Subcutaneous adipose tissue (tissue), 4 donors: Measurements from ENCODE around the gene SLC5A4. TPM values are rescaled to one million over a fixed set of nuclear protein-coding genes. Genes with fewer than 3 reads are reported as not detected.

Experiments
- total RNA-seq, 4 donors: library from RNA; depleted of rRNA; stranded (reverse); fragments of >200 nt; gene quantifications; one replicate each; pipeline ENCODE4 v1.1.0, GENCODE V29; 2016
- TF ChIP-seq, protein P1 (sequence below): fragments of 450-650 bp; IDR thresholded peaks from one replicate; pipeline ENCODE4 v1.5.1; 2016; ENCODE audit warnings: low read depth, mild to moderate bottlenecking, control low read depth, antibody characterized with exemption, moderate library complexity

SLC5A4 gene
- total RNA-seq, 4 donors from 2014 or later: 0.34 to 3.4 (median 0.98) TPM; not detected in 1

GRCh38 chr22:32245042-32245441, 10.1 kb downstream of the SLC5A4 start:
- TF ChIP-seq, protein P1, sequence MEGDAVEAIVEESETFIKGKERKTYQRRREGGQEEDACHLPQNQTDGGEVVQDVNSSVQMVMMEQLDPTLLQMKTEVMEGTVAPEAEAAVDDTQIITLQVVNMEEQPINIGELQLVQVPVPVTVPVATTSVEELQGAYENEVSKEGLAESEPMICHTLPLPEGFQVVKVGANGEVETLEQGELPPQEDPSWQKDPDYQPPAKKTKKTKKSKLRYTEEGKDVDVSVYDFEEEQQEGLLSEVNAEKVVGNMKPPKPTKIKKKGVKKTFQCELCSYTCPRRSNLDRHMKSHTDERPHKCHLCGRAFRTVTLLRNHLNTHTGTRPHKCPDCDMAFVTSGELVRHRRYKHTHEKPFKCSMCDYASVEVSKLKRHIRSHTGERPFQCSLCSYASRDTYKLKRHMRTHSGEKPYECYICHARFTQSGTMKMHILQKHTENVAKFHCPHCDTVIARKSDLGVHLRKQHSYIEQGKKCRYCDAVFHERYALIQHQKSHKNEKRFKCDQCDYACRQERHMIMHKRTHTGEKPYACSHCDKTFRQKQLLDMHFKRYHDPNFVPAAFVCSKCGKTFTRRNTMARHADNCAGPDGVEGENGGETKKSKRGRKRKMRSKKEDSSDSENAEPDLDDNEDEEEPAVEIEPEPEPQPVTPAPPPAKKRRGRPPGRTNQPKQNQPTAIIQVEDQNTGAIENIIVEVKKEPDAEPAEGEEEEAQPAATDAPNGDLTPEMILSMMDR: no peak

- TF ChIP-seq, protein P1: no peak
Observed at GRCh38 chr22:32244547-32244946, 10.6 kb downstream of the SLC5A4 start.

- TF ChIP-seq, protein P1: no peak
Observed at GRCh38 chr22:32240461-32240860, 14.7 kb downstream of the SLC5A4 start.

DNA sequence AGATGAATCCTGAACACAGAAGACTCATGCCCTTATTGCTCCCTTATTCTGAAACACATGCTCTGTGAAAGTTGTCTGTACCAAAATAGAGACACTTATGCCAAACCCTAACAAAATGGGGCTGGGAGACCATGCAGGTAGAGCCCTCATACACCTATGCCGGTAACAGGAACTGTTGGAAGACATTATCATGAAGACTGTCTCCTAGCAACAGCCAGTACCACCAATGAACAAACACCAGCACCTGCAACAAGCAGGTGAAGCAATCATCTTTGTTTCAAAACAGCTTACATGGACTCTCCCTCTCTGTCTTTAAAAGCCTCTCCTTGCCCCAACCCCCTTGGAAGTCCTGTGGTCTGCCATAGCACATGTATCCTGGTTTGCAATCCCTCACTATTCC, 17.2 kb downstream of the SLC5A4 start:
- TF ChIP-seq, protein P1: no peak

DNA sequence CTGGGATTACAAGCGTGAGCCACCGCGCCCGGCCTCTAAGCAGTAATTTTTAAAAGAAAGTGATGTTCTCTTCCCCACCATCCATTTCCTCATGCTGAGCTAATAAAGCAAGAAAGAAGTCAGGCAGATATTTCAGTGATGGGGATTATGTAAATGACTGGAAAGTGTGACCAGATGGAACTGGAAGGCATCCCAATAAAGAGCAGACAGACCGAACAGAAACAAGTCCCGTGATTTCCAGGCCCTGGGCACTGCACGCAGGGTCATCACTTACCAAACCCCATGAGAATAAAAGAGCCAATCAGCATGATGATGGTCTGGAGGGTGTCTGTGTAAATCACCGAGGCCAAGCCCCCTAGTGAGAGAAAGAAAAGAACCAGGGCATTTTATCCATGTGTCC, 18.2 kb downstream of the SLC5A4 start:
- TF ChIP-seq, protein P1: no peak

DNA sequence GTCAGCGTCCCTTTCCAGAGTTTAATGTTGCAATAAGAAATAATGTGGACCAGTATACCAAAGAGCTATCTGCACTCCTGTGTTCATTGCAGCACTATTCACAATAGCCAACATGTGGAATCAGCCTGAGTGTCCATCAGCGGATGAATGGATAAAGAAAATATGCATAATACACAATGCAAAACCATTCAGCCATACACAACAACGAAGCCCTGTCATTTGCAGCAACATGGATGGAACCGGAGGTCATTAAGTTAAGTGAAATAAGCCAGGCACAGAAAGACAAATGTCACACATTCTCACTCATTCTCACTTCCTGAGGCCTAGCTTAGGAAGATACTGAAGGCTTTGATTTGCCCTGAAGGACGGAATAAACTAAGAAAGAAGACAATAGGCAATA, 22.1 kb downstream of the SLC5A4 start:
- TF ChIP-seq, protein P1: no peak

DNA sequence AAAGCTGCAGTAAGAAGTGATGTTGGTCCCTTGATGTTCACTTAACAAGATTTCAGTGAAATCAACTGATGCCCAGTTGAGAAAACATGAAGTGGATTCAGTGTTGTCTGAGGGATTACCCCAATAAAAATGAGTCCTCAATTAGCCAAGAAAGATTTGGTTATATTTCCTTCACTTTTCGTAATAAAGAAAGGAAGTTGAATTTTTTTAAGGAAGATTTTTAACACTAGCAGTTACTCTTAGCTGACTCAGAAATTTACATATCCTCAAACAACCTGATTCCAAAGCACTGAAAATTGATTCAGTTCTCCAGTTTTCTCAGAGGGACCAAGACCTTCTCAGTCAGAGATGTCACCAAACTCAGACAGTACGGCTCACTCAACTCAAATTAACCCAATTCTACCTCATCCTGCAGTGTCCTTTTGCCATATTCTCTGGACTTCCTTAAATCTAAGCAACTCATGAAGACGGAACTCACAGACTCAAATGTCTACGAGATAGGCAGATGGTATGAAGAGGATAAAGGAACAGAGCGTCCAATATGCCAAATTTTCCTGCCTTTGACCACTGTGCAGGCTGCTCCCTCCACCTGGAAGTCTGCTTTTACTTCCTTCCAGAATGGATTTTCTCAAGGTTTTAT, 22.8 kb downstream of the SLC5A4 start:
- TF ChIP-seq, protein P1: no peak
